HCT116 (cell line): ENCODE measurements around the gene UAP1L1. TPM values are rescaled to one million over a fixed set of nuclear protein-coding genes. Genes with fewer than 3 reads are reported as not detected.

Experiments used
- ATAC-seq: fragments of 200-7000 bp; cut with Tn5 transposase; 2 replicates; pipeline ENCODE4 v1.9.1; 2020; ENCODE audit warnings: mild to moderate bottlenecking, moderate library complexity
- BruUV-seq: library from RNA; stranded (reverse); fragments of 400-500 nt; replicated peaks from 2 replicates; lab custom pipeline; 2021; lab: Mats Ljungman, UMichigan
- CTCF ChIA-PET: fragments of 300-600 bp; sonication (Branson Sonifier 250); formaldehyde crosslinking; loops from one replicate; lab custom pipeline; 2021; ENCODE audit warnings: antibody characterized with exemption; lab: Charles Lee
- POLR2A ChIA-PET: fragments of 300-600, 350-600 bp; sonication (Branson Sonifier 250); formaldehyde crosslinking; loops from one replicate; lab custom pipeline; 2021; ENCODE audit warnings: antibody characterized with exemption; lab: Charles Lee
- RAD21 ChIA-PET, 2 experiments: fragments of 300-600 bp; sonication (Branson Sonifier 250); formaldehyde crosslinking; loops; one replicate each; lab custom pipeline; 2023; ENCODE audit warnings: low total read pairs in 2 of 2; ENCODE audit not compliant: uncharacterized antibody in 2 of 2, unreplicated experiment in 2 of 2, low non-redundant PET in 1 of 2; lab: Charles Lee
- DNase-seq: peaks from one replicate; pipeline ENCODE4 v3.0.0-alpha.2; 2010; ENCODE audit warnings: low read depth, low spot score
- H2AFZ ChIP-seq: fragments of 200-600 bp; shearing (Covaris generic), sonication (generic); 2 replicates; pipeline ENCODE4 v1.6.1; 2017; ENCODE audit warnings: low read depth, mixed run types, mixed read lengths, antibody characterized with exemption, low read length; ENCODE audit not compliant: poor library complexity, severe bottlenecking
- H3K27ac ChIP-seq: 2 replicates; pipeline ENCODE4 v1.5.1; 2012; ENCODE audit warnings: low read depth, low read length
- H3K27me3 ChIP-seq: fragments of 200-600 bp; sonication (generic); 2 replicates; pipeline ENCODE4 v1.6.1; 2016; ENCODE audit warnings: mixed run types, low read length, mixed read lengths; ENCODE audit not compliant: insufficient read depth
- H3K36me3 ChIP-seq, 2 experiments: fragments of 200-500 bp in 1 of 2; fragments of 200-600 bp in 1 of 2; sonication (Bioruptor generic) in 1 of 2; sonication (generic) in 1 of 2; 2 replicates each; pipeline versions ENCODE4 v1.5.1 to v1.6.1; 2014 to 2016; ENCODE audit warnings: low read length in 2 of 2, inconsistent platforms in 1 of 2, mixed read lengths in 1 of 2, mixed run types in 1 of 2; ENCODE audit not compliant: insufficient read depth in 2 of 2, control insufficient read depth in 1 of 2
- H3K4me1 ChIP-seq, 2 experiments: fragments of 200-600 bp in 1 of 2; sonication (generic) in 1 of 2; 2 replicates each; pipeline versions ENCODE4 v1.5.1 to v1.6.1; 2012 to 2017; ENCODE audit warnings: low read length in 2 of 2, inconsistent platforms in 1 of 2, mild to moderate bottlenecking in 1 of 2, mixed read lengths in 1 of 2, mixed run types in 1 of 2, moderate library complexity in 1 of 2; ENCODE audit not compliant: insufficient read depth in 2 of 2, control insufficient read depth in 1 of 2
- H3K4me2 ChIP-seq: fragments of 200-600 bp; sonication (generic); 2 replicates; pipeline ENCODE4 v1.6.1; 2017; ENCODE audit warnings: mixed run types, low read length, mixed read lengths
- H3K4me3 ChIP-seq, 2 experiments: fragments of 200-600 bp in 1 of 2; sonication (generic) in 1 of 2; replicated peaks in 1 of 2; 2 replicates each; pipeline ENCODE4 v1.5.1; 2011 to 2016; ENCODE audit warnings: low read length in 2 of 2, control low read depth in 1 of 2, low read depth in 1 of 2, mild to moderate bottlenecking in 1 of 2, mixed read lengths in 1 of 2, mixed run types in 1 of 2
- H3K79me2 ChIP-seq: fragments of 200-600 bp; sonication (generic); 2 replicates; pipeline ENCODE4 v1.6.1; 2017; ENCODE audit warnings: mild to moderate bottlenecking, mixed run types, low read length, moderate library complexity, mixed read lengths; ENCODE audit not compliant: insufficient read depth
- H3K9ac ChIP-seq: fragments of 200-600 bp; sonication (generic); 2 replicates; pipeline ENCODE4 v1.6.1; 2016; ENCODE audit warnings: low read length, mixed read lengths
- H3K9me2 ChIP-seq: fragments of 200-600 bp; sonication (generic), shearing (Covaris generic); 2 replicates; pipeline ENCODE4 v1.6.1; 2017; ENCODE audit warnings: mixed run types, mild to moderate bottlenecking, moderate library complexity; ENCODE audit not compliant: insufficient read depth
- H3K9me3 ChIP-seq, 2 experiments: fragments of 200-500 bp in 1 of 2; fragments of 200-600 bp in 1 of 2; sonication (Bioruptor generic) in 1 of 2; sonication (generic) in 1 of 2; 2 replicates each; pipeline ENCODE4 v1.6.1; 2014 to 2017; ENCODE audit warnings: low read length in 2 of 2, mixed read lengths in 2 of 2, inconsistent platforms in 1 of 2, low read depth in 1 of 2, mild to moderate bottlenecking in 1 of 2, mixed run types in 1 of 2, moderate library complexity in 1 of 2; ENCODE audit not compliant: control insufficient read depth in 1 of 2, insufficient read depth in 1 of 2
- H4K20me1 ChIP-seq: fragments of 200-600 bp; sonication (generic), shearing (Covaris generic); 2 replicates; pipeline ENCODE4 v1.6.1; 2017; ENCODE audit warnings: mixed run types, mild to moderate bottlenecking, moderate library complexity; ENCODE audit not compliant: insufficient read depth
- CTCF ChIP-seq, 3 experiments: fragments of 200-600 bp in 1 of 3; sonication (generic) in 1 of 3; IDR thresholded peaks in 2 of 3; conservative IDR thresholded peaks in 1 of 3; 2 replicates each; pipeline ENCODE4 v1.5.1; 2012 to 2017; ENCODE audit warnings: low read depth in 2 of 3, low read length in 2 of 3, antibody characterized with exemption in 1 of 3, borderline replicate concordance in 1 of 3, control low read depth in 1 of 3, mild to moderate bottlenecking in 1 of 3, mixed read lengths in 1 of 3, mixed run types in 1 of 3, moderate library complexity in 1 of 3; ENCODE audit not compliant: insufficient read depth in 1 of 3
- EGR1 ChIP-seq: IDR thresholded peaks from 2 replicates; pipeline ENCODE4 v1.6.1; 2012; ENCODE audit warnings: low read depth
- EZH2 ChIP-seq: fragments of 200-600 bp; sonication (generic); IDR thresholded peaks from 2 replicates; pipeline ENCODE4 v1.6.1; 2017; ENCODE audit warnings: antibody characterized with exemption, mixed run types
- FOSL1 ChIP-seq: IDR thresholded peaks from 2 replicates; pipeline ENCODE4 v1.6.1; 2012; ENCODE audit warnings: low read depth
- POLR2A ChIP-seq: IDR thresholded peaks from 2 replicates; pipeline ENCODE4 v1.7.0; 2011; ENCODE audit warnings: borderline replicate concordance; ENCODE audit not compliant: insufficient read depth, insufficient read length; ENCODE audit errors: extremely low read depth
- POLR2AphosphoS5 ChIP-seq: IDR thresholded peaks from 2 replicates; pipeline ENCODE4 v1.6.1; 2011; ENCODE audit warnings: mild to moderate bottlenecking, low read depth, low read length, moderate library complexity
- RAD21 ChIP-seq: IDR thresholded peaks from 2 replicates; pipeline ENCODE4 v1.6.1; 2012; ENCODE audit warnings: low read depth, mild to moderate bottlenecking
- SIN3A ChIP-seq: IDR thresholded peaks from 2 replicates; pipeline ENCODE4 v1.6.1; 2012; ENCODE audit warnings: low read depth
- TCF7L2 ChIP-seq: IDR thresholded peaks from 2 replicates; pipeline ENCODE4 v1.7.0; 2011; ENCODE audit warnings: borderline replicate concordance, inconsistent platforms; ENCODE audit not compliant: insufficient read depth, insufficient read length; ENCODE audit errors: extremely low read depth
- YY1 ChIP-seq: IDR thresholded peaks from 2 replicates; pipeline ENCODE4 v1.6.1; 2011; ENCODE audit warnings: low read length, low read depth, moderate library complexity, mild to moderate bottlenecking; ENCODE audit not compliant: insufficient replicate concordance; ENCODE audit errors: extremely low read depth
- ZBTB33 ChIP-seq: IDR thresholded peaks from 2 replicates; pipeline ENCODE4 v1.6.1; 2011; ENCODE audit warnings: mild to moderate bottlenecking, low read length, moderate library complexity; ENCODE audit not compliant: insufficient replicate concordance; ENCODE audit errors: extremely low read depth
- ZFX ChIP-seq: fragments of 450-650 bp; IDR thresholded peaks from 2 replicates; pipeline ENCODE4 v1.6.1; 2017
- ZNF274 ChIP-seq: fragments of 200-500 bp; sonication (Bioruptor generic); IDR thresholded peaks from 2 replicates; pipeline ENCODE4 v1.6.1; 2014; ENCODE audit warnings: mild to moderate bottlenecking, low read depth, low read length, inconsistent platforms
- intact Hi-C: fragments of 100-400 bp; cut with micrococcal nuclease; formaldehyde crosslinking; loops from 2 replicates; pipeline ENCODE4 v1.10.0; 2022
- total RNA-seq: library from RNA; stranded (reverse); gene quantifications from one replicate; pipeline ENCODE4 v1.2.1, GENCODE V29; 2021; ENCODE audit not compliant: unreplicated experiment
- TF ChIP-seq, protein P1 (sequence below): IDR thresholded peaks from 2 replicates; pipeline ENCODE4 v1.6.1; 2012

UAP1L1 gene
- total RNA-seq, 1 experiment from 2014 or later: 11.0 TPM

DNA sequence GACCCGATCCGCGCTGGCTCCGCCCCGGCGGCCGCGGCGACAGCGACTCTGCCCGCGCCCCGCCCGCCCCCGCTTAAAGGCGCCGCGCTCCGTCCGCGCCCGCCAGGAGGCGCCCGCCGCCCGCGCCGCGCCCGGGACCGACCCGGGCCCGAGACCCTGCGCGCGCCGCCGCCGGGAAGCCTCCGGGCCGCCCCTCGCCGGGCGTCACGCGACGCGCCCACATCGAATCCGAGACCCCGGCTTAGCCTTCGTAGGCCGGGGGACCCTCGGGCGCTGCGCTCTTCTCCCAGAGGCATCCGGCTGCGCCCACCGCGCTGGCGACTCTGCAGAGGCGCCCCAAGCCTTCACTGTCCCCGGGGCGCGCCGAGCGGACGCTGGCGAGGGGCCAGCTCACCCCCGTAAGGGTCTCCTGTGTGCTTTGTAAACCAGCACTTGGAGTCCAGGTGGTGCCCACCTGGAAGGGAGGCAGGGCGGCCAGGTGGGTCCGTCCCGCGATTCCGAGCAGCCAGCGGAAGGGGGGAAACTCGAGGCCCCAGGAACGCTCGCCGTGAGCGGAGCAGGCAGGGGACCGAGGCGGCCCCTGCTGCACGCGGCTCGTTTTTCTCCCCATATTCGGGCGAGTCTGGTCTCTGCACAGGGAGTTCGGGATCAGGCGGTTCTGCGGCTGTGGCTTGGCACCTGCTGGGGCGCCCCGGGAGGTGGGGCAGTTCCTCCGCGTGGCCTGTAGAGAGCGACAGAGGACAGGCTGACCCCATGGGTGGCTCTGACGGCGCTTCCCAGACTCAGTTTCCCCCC lies 48.9 kb upstream of the UAP1L1 start:
- Histone ChIP-seq H3K27me3 (no peaks in the 10 kb centered on the region), H4K20me1 (no peaks in the 10 kb centered on the region), H3K27ac (peak overlapping the region; percentile 85; the same call in 1 of the 2 replicates), H3K9me2 (no peaks in the 10 kb centered on the region), H3K4me1 (peaks cover 32 to 48% of the 10 kb centered on the region in 2 experiments), H3K36me3 (no peaks in the 10 kb centered on the region), H3K9ac (peak overlapping the region; percentile 59), H3K79me2 (peaks cover 31% of the 10 kb centered on the region), H3K4me2 (peak overlapping the region; percentile 100), H3K4me3 (peak overlapping the region; percentile 56 to 70), H2AFZ (peak overlapping the region; percentile 88), H3K9me3 (no peaks in the 10 kb centered on the region)
- BruUV-seq: no TSS peak
- CTCF ChIA-PET: interaction anchor here (1.0 to 2.1 kb wide), 25 partner anchors 9 to 238 kb away, joined by 3 to 42 read pairs (median 6); partner anchors contain the start of genes AJM1, ENTPD2, FBXW5 and LRRC26
- intact Hi-C loops: loop anchor here (5.0 kb wide), 1 partner anchor 181 kb away; the partner anchor contains the start of gene PHPT1
- POLR2A ChIA-PET: interaction anchor here (1.1 to 1.4 kb wide), 3 partner anchors 81 to 212 kb away, joined by 3 to 6 read pairs (median 3); partner anchors contain the start of gene TUBB4B
- DNase-seq: no peak
- TF ChIP-seq YY1 (no peak), POLR2AphosphoS5 (peak; percentile 13; the same call in 1 of the 2 replicates), EGR1 (no peak), ZFX (no peak), ZBTB33 (no peak), RAD21 (no peak), ZNF274 (no peak), EZH2 (no peak), POLR2A (no peak), FOSL1 (no peak), SIN3A (no peak), CTCF (IDR thresholded peaks at IDR 0.05 in 2 of 3, conservative IDR thresholded peaks at IDR 0.05 in 1 of 3; ENCODE audit: borderline replicate concordance in 1 of 3, insufficient read depth in 1 of 3, low read depth in 2 of 3, low read length in 2 of 3) (peak in 2 of 3 experiments; percentile 59 to 85; a peak in 4 of 6 replicates), TCF7L2 (peak; percentile 8)
- TF ChIP-seq, protein P1, sequence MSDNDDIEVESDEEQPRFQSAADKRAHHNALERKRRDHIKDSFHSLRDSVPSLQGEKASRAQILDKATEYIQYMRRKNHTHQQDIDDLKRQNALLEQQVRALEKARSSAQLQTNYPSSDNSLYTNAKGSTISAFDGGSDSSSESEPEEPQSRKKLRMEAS: no peak
- ATAC-seq: peak; percentile 70
- RAD21 ChIA-PET: interaction anchor here (1.2 kb wide), 2 partner anchors 80 to 81 kb away, joined by 4 read pairs; no protein-coding TSS in a partner anchor
